ENCODE data around the gene ATP23.

Gene ATP23

GRCh38 chr12:58008634-58009033 lies 67.3 kb downstream of the ATP23 start:
- DNase-seq (ENCODE audit: low read depth) = no peak
- TF ChIP-seq CTCF (conservative IDR thresholded peaks at IDR 0.05; ENCODE audit: low read depth, low read length) = no peak

More at GRCh38 chr12:58008634-58009033, 67.3 kb downstream of the ATP23 start:
- H3K4me3 ChIP-seq (ENCODE audit: low read length) = no peak overlapping the region

All from retinal pigment epithelial cell (primary cell).